HG02943 (cell line): ENCODE measurements around the gene OPHN1.

ENCODE experiments used
- ATAC-seq: cut with Tn5 transposase; IDR thresholded peaks from one replicate; pipeline ENCODE4 v1.9.1; 2021; ENCODE audit warnings: mild to moderate bottlenecking, low read depth, moderate library complexity; ENCODE audit not compliant: unreplicated experiment

OPHN1 gene

GRCh38 chrX:68433155-68433980 lies at the start of gene OPHN1:
TSS of gene OPHN1 (minus strand) at chrX:68433495. CDS start at chrX:68433020, 475 bp downstream.
- ATAC-seq, result no peak

- no peak for ATAC-seq
Observed at GRCh38 chrX:68480969-68481368, 47.7 kb upstream of the OPHN1 start.

- ATAC-seq, result no peak
Observed at GRCh38 chrX:68464796-68465195, 31.5 kb upstream of the OPHN1 start.

- no peak for ATAC-seq
Observed at GRCh38 chrX:68463880-68464279, 30.6 kb upstream of the OPHN1 start.

- no peak for ATAC-seq
Observed at GRCh38 chrX:68462653-68463052, 29.4 kb upstream of the OPHN1 start.

GRCh38 chrX:68462197-68462596 lies 28.9 kb upstream of the OPHN1 start:
- ATAC-seq, result no peak

GRCh38 chrX:68461576-68461975 lies 28.3 kb upstream of the OPHN1 start:
- ATAC-seq, result no peak

GRCh38 chrX:68461093-68461492 lies 27.8 kb upstream of the OPHN1 start:
- no peak for ATAC-seq

GRCh38 chrX:68455151-68455510 lies 21.8 kb upstream of the OPHN1 start:
- no peak for ATAC-seq

- no peak for ATAC-seq
Observed at GRCh38 chrX:68454476-68455150, 21.3 kb upstream of the OPHN1 start.

- ATAC-seq, result no peak
Observed at GRCh38 chrX:68451720-68452119, 18.4 kb upstream of the OPHN1 start.

GRCh38 chrX:68443155-68443868 lies 10.0 kb upstream of the OPHN1 start:
- no peak for ATAC-seq

- ATAC-seq, result no peak
Observed at GRCh38 chrX:68440940-68441339, 7.6 kb upstream of the OPHN1 start.

GRCh38 chrX:68440442-68440841 lies 7.1 kb upstream of the OPHN1 start:
- ATAC-seq, result no peak

- no peak for ATAC-seq
Observed at GRCh38 chrX:68439341-68439740, 6.0 kb upstream of the OPHN1 start.

- no peak for ATAC-seq
Observed at GRCh38 chrX:68438575-68438974, 5.3 kb upstream of the OPHN1 start.

- ATAC-seq, result no peak
Observed at GRCh38 chrX:68433981-68434299, 645 bp upstream of the OPHN1 start.

- ATAC-seq, result no peak
Observed at GRCh38 chrX:68432648-68433047, 647 bp downstream of the OPHN1 start.

GRCh38 chrX:68431836-68432235 lies 1.5 kb downstream of the OPHN1 start:
- ATAC-seq, result no peak

GRCh38 chrX:68429216-68429615 lies 4.1 kb downstream of the OPHN1 start:
- ATAC-seq, result no peak

- no peak for ATAC-seq
Observed at GRCh38 chrX:68428431-68428830, 4.9 kb downstream of the OPHN1 start.

GRCh38 chrX:68424719-68425118 lies 8.6 kb downstream of the OPHN1 start:
- no peak for ATAC-seq
